SK-N-SH (cell line): Measurements from ENCODE around the gene FKBP5. TPM values are rescaled to one million over a fixed set of nuclear protein-coding genes. Genes with fewer than 3 reads are reported as not detected.

Experiments
- CTCF ChIA-PET: fragments of 300-600, 350-600 bp; formaldehyde crosslinking; extraction: SDS; loops from one replicate; lab custom pipeline; 2021; lab: Yijun Ruan, JAX
- POLR2A ChIA-PET: fragments of 350-600 bp; sonication (Branson Sonifier 250); formaldehyde crosslinking; extraction: SDS; loops from one replicate; lab custom pipeline; 2020; ENCODE audit warnings: antibody characterized with exemption, inconsistent platforms; lab: Yijun Ruan, JAX
- DNase-seq: peaks from one replicate; pipeline ENCODE4 v3.0.0; 2012
- H2AFZ ChIP-seq: fragments of 200-600 bp; sonication (generic); 2 replicates; pipeline ENCODE4 v1.8.1; 2016; ENCODE audit warnings: antibody characterized with exemption, mild to moderate bottlenecking, low read depth
- H3F3A ChIP-seq: fragments of 200-600 bp; sonication (generic); replicated peaks from 2 replicates; pipeline ENCODE3; 2016; ENCODE audit warnings: antibody characterized with exemption, mild to moderate bottlenecking; ENCODE audit not compliant: insufficient read depth
- H3K27ac ChIP-seq, 2 experiments: fragments of 200-500 bp in 1 of 2; fragments of 200-600 bp in 1 of 2; sonication (Bioruptor generic) in 1 of 2; sonication (generic), shearing (Covaris generic) in 1 of 2; 2 replicates each; pipeline versions ENCODE4 v1.5.1 to v1.6.1; 2014 to 2016; ENCODE audit warnings: low read depth in 2 of 2, inconsistent platforms in 1 of 2, low read length in 1 of 2, mild to moderate bottlenecking in 1 of 2, mixed read lengths in 1 of 2
- H3K27me3 ChIP-seq: fragments of 200-600 bp; sonication (generic), shearing (Covaris generic); 2 replicates; pipeline ENCODE4 v1.6.1; 2016; ENCODE audit warnings: mixed run types; ENCODE audit not compliant: insufficient read depth
- H3K36me3 ChIP-seq, 2 experiments: fragments of 200-500 bp in 1 of 2; fragments of 200-600 bp in 1 of 2; sonication (Bioruptor generic) in 1 of 2; sonication (generic) in 1 of 2; replicated peaks in 1 of 2; 2 replicates each; pipeline versions ENCODE3 to v1.5.1; 2014 to 2016; ENCODE audit warnings: low read length in 1 of 2, mild to moderate bottlenecking in 1 of 2; ENCODE audit not compliant: insufficient read depth in 2 of 2, control insufficient read depth in 1 of 2
- H3K4me1 ChIP-seq, 2 experiments: fragments of 200-500 bp in 1 of 2; fragments of 200-600 bp in 1 of 2; sonication (Bioruptor generic) in 1 of 2; sonication (generic), shearing (Covaris generic) in 1 of 2; 2 replicates each; pipeline versions ENCODE4 v1.5.1 to v1.6.1; 2014 to 2016; ENCODE audit warnings: low read depth in 1 of 2, low read length in 1 of 2, mixed run types in 1 of 2; ENCODE audit not compliant: insufficient read depth in 2 of 2, control insufficient read depth in 1 of 2
- H3K4me2 ChIP-seq: fragments of 200-600 bp; sonication (generic), shearing (Covaris generic); 2 replicates; pipeline ENCODE4 v1.6.1; 2017; ENCODE audit warnings: mixed run types
- H3K4me3 ChIP-seq, 2 experiments: fragments of 200-500 bp in 1 of 2; fragments of 200-600 bp in 1 of 2; sonication (Bioruptor generic) in 1 of 2; sonication (generic), shearing (Covaris generic) in 1 of 2; 2 replicates each; pipeline versions ENCODE4 v1.5.1 to v1.8.1; 2014 to 2016; ENCODE audit warnings: low read depth in 2 of 2, inconsistent platforms in 1 of 2, low read length in 1 of 2, mild to moderate bottlenecking in 1 of 2, mixed read lengths in 1 of 2, moderate library complexity in 1 of 2
- H3K79me2 ChIP-seq: fragments of 200-600 bp; sonication (generic); 2 replicates; pipeline ENCODE4 v1.8.1; 2017; ENCODE audit warnings: mild to moderate bottlenecking; ENCODE audit not compliant: insufficient read depth
- H3K9ac ChIP-seq: fragments of 200-600 bp; sonication (generic); 2 replicates; pipeline ENCODE4 v1.6.1; 2017; ENCODE audit warnings: mixed run types
- H3K9me2 ChIP-seq: fragments of 200-600 bp; sonication (generic); 2 replicates; pipeline ENCODE4 v1.6.1; 2017; ENCODE audit warnings: mixed run types
- H3K9me3 ChIP-seq: fragments of 200-600 bp; sonication (generic); 2 replicates; pipeline ENCODE4 v1.6.1; 2017; ENCODE audit warnings: mixed run types, mild to moderate bottlenecking, moderate library complexity
- H4K20me1 ChIP-seq: fragments of 200-600 bp; sonication (generic); 2 replicates; pipeline ENCODE4 v1.6.1; 2017; ENCODE audit warnings: mild to moderate bottlenecking, mixed run types; ENCODE audit not compliant: insufficient read depth
- ELF1 ChIP-seq: IDR thresholded peaks from 2 replicates; pipeline ENCODE4 v1.4.0; 2012
- FOXJ3 ChIP-seq: sonication (generic); formaldehyde crosslinking; IDR thresholded peaks from 2 replicates; pipeline ENCODE4 v1.5.1; 2020; ENCODE audit warnings: mild to moderate bottlenecking, missing genetic modification reagents
- GABPA ChIP-seq: IDR thresholded peaks from 2 replicates; pipeline ENCODE4 v1.4.0; 2012; ENCODE audit warnings: low read depth, mild to moderate bottlenecking
- GATA2 ChIP-seq: sonication (generic); formaldehyde crosslinking; IDR thresholded peaks from 2 replicates; pipeline ENCODE4 v1.5.0; 2020; ENCODE audit warnings: mild to moderate bottlenecking, missing genetic modification reagents
- JUND ChIP-seq: IDR thresholded peaks from 2 replicates; pipeline ENCODE4 v1.4.0; 2012
- MEF2A ChIP-seq: IDR thresholded peaks from 2 replicates; pipeline ENCODE4 v1.4.0; 2012; ENCODE audit warnings: low read depth, borderline replicate concordance
- NFIC ChIP-seq: IDR thresholded peaks from 2 replicates; pipeline ENCODE4 v1.4.0; 2012; ENCODE audit warnings: borderline replicate concordance
- NRF1 ChIP-seq: IDR thresholded peaks from 2 replicates; pipeline ENCODE4 v1.6.1; 2012; ENCODE audit warnings: low read depth, mild to moderate bottlenecking, low read length
- POLR2AphosphoS5 ChIP-seq: IDR thresholded peaks from 2 replicates; pipeline ENCODE4 v1.6.1; 2012; ENCODE audit warnings: low read depth, low read length
- RFX5 ChIP-seq: IDR thresholded peaks from 2 replicates; pipeline ENCODE4 v1.6.1; 2012; ENCODE audit warnings: mild to moderate bottlenecking, improper control_type of control experiment, low read length
- SIN3A ChIP-seq: IDR thresholded peaks from 2 replicates; pipeline ENCODE4 v1.6.1; 2012; ENCODE audit warnings: low read depth, mild to moderate bottlenecking, low read length, moderate library complexity, borderline replicate concordance
- SMC3 ChIP-seq: IDR thresholded peaks from 2 replicates; pipeline ENCODE4 v1.6.1; 2012; ENCODE audit warnings: low read depth, low read length, improper control_type of control experiment
- TCF12 ChIP-seq: IDR thresholded peaks from 2 replicates; pipeline ENCODE4 v1.4.0; 2012
- TEAD4 ChIP-seq: IDR thresholded peaks from 2 replicates; pipeline ENCODE4 v1.4.0; 2012; ENCODE audit warnings: mild to moderate bottlenecking, borderline replicate concordance; ENCODE audit not compliant: insufficient read depth
- YY1 ChIP-seq: IDR thresholded peaks from 2 replicates; pipeline ENCODE4 v1.4.0; 2012; ENCODE audit warnings: low read depth, mild to moderate bottlenecking
- WGBS: methylation state at CpG from one replicate; pipeline ENCODE4 v1.1.6; 2017; ENCODE audit warnings: low lambda C conversion rate; 5-methylcytosine and 5-hydroxymethylcytosine counted together
- polyA plus RNA-seq, 3 experiments: library from polyadenylated mRNA; depleted of rRNA; stranded (reverse); fragments of >200 nt; gene quantifications; 2 replicates each; pipeline ENCODE4 v1.2.3, GENCODE V29; 2012
- TF ChIP-seq, protein P1 (sequence below): IDR thresholded peaks from 2 replicates; pipeline ENCODE4 v1.4.0; 2012; ENCODE audit warnings: low read depth, borderline replicate concordance
- TF ChIP-seq, protein P2 (sequence below): IDR thresholded peaks from 2 replicates; pipeline ENCODE4; 2012
- TF ChIP-seq, protein P3 (sequence below): fragments of 150-350 bp; IDR thresholded peaks from 2 replicates; pipeline ENCODE4 v1.6.1; 2017; ENCODE audit warnings: antibody characterized with exemption, low read length, low read depth, borderline replicate concordance
- TF ChIP-seq, protein P4 (sequence below): fragments of 150-350 bp; IDR thresholded peaks from 2 replicates; pipeline ENCODE4 v1.6.1; 2016; ENCODE audit warnings: mild to moderate bottlenecking, low read depth, low read length

Gene FKBP5
- polyA plus RNA-seq, 1 of the 3 experiments (the other 2 are of a cell fraction) = 5.1 TPM

DNA sequence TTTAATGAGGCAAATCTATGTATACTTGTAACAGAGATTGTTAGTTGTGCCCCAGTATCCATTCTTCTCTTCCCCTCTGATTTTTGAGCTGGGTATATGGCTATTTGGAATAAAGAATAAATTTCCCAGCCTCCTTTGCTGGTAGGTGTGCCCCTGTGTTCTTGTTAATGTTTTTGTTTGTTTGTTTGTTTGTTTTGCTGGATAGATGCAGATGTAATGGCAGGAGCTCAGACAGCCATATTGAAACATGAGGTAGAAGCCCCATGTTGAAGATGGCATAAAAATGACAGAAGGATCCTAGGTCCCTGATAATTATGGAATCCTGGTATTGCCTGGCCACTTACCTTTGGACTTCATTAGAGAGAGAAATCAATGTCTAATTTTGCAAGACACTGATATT is 19.9 kb upstream of the FKBP5 start:
- POLR2A ChIA-PET = no interaction called here
- CTCF ChIA-PET = interaction anchor here (1.0 kb wide), 1 partner anchor 27 kb away, joined by 3 read pairs; no protein-coding TSS in a partner anchor
- H3K9me2 ChIP-seq = no peaks in the 10 kb centered on the region
- no peak for TF ChIP-seq NRF1
- no peak for TF ChIP-seq SIN3A
- no peak for TF ChIP-seq JUND
- no peak for TF ChIP-seq MEF2A
- no peak for TF ChIP-seq ELF1
- no peak for TF ChIP-seq FOXJ3 (CRISPR knock-in tag)
- TF ChIP-seq, protein P1, sequence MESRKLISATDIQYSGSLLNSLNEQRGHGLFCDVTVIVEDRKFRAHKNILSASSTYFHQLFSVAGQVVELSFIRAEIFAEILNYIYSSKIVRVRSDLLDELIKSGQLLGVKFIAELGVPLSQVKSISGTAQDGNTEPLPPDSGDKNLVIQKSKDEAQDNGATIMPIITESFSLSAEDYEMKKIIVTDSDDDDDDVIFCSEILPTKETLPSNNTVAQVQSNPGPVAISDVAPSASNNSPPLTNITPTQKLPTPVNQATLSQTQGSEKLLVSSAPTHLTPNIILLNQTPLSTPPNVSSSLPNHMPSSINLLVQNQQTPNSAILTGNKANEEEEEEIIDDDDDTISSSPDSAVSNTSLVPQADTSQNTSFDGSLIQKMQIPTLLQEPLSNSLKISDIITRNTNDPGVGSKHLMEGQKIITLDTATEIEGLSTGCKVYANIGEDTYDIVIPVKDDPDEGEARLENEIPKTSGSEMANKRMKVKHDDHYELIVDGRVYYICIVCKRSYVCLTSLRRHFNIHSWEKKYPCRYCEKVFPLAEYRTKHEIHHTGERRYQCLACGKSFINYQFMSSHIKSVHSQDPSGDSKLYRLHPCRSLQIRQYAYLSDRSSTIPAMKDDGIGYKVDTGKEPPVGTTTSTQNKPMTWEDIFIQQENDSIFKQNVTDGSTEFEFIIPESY = no peak
- no peak for TF ChIP-seq POLR2AphosphoS5
- no peak for TF ChIP-seq GATA2 (CRISPR knock-in tag)
- TF ChIP-seq TCF12 = no peak
- TF ChIP-seq SMC3 = no peak
- H3F3A ChIP-seq = no peaks in the 10 kb centered on the region
- no peaks in the 10 kb centered on the region for H3K79me2 ChIP-seq
- no peak overlapping the region for H3K4me3 ChIP-seq
- H3K36me3 ChIP-seq = no peaks in the 10 kb centered on the region
- H2AFZ ChIP-seq = no peak overlapping the region
- no peaks in the 10 kb centered on the region for H4K20me1 ChIP-seq
- DNase-seq = no peak
- no peaks in the 10 kb centered on the region for H3K27me3 ChIP-seq
- no peak overlapping the region for H3K9ac ChIP-seq
- no peak overlapping the region for H3K4me2 ChIP-seq
- no peak overlapping the region for H3K27ac ChIP-seq
- no peaks in the 10 kb centered on the region for H3K9me3 ChIP-seq
- no peaks in the 10 kb centered on the region for H3K4me1 ChIP-seq

DNA sequence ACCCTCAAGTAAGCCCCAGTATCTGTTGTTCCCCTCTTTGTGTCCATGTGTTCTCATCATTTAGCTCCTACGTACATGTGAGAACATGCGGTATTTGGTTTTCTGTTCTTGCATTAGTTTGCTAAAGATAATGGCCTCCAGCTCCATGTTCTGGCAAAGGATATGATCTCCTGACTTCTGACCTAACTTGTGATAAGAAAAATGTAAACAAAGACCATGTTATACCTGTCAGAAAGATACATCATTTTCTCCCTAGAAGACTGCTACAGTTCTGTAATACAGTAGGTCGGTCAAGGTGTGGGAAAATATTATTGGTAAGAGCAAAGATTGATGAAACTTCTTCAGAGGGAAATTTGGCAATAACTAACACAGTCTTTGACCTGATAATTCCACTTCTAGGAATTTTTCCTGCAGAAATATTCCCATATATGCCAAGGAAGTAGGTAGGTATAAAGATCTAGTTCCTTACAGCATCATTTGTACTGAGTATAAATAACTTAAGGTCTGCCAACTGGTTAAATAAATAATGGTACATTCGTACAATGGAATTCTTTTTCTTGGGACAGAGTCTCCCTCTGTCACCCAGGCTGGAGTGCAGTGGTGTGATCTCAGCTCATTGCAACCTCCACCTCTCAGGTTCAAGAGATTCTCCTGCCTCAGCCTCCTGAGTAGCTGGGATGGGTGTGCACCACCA is 19.1 kb upstream of the FKBP5 start:
- no peaks in the 10 kb centered on the region for H3K79me2 ChIP-seq
- no peaks in the 10 kb centered on the region for H3K9me3 ChIP-seq
- ChIA-PET POLR2A (no interaction called here), CTCF (interaction anchor here (1.0 kb wide), 1 partner anchor 28 kb away, joined by 3 read pairs; no protein-coding TSS in a partner anchor)
- no peaks in the 10 kb centered on the region for H4K20me1 ChIP-seq
- no peak overlapping the region for H3K27ac ChIP-seq
- no peaks in the 10 kb centered on the region for H3K9me2 ChIP-seq
- H3F3A ChIP-seq = no peaks in the 10 kb centered on the region
- H2AFZ ChIP-seq = no peak overlapping the region
- H3K4me2 ChIP-seq = no peak overlapping the region
- no peak overlapping the region for H3K4me3 ChIP-seq
- WGBS = 81% methylated on average over 4 of the region's 4 CpGs
- no peaks in the 10 kb centered on the region for H3K27me3 ChIP-seq
- H3K4me1 ChIP-seq = no peaks in the 10 kb centered on the region
- no peak overlapping the region for H3K9ac ChIP-seq
- DNase-seq = no peak
- H3K36me3 ChIP-seq = no peaks in the 10 kb centered on the region
- TF ChIP-seq, protein P2, sequence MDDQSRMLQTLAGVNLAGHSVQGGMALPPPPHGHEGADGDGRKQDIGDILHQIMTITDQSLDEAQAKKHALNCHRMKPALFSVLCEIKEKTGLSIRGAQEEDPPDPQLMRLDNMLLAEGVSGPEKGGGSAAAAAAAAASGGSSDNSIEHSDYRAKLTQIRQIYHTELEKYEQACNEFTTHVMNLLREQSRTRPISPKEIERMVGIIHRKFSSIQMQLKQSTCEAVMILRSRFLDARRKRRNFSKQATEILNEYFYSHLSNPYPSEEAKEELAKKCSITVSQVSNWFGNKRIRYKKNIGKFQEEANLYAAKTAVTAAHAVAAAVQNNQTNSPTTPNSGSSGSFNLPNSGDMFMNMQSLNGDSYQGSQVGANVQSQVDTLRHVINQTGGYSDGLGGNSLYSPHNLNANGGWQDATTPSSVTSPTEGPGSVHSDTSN = no peak
- TF ChIP-seq YY1 = no peak
- no peak for TF ChIP-seq JUND
- TF ChIP-seq, protein P3, sequence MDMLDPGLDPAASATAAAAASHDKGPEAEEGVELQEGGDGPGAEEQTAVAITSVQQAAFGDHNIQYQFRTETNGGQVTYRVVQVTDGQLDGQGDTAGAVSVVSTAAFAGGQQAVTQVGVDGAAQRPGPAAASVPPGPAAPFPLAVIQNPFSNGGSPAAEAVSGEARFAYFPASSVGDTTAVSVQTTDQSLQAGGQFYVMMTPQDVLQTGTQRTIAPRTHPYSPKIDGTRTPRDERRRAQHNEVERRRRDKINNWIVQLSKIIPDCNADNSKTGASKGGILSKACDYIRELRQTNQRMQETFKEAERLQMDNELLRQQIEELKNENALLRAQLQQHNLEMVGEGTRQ = no peak
- TF ChIP-seq NFIC = no peak
- TF ChIP-seq TEAD4 = no peak
- TF ChIP-seq, protein P4, sequence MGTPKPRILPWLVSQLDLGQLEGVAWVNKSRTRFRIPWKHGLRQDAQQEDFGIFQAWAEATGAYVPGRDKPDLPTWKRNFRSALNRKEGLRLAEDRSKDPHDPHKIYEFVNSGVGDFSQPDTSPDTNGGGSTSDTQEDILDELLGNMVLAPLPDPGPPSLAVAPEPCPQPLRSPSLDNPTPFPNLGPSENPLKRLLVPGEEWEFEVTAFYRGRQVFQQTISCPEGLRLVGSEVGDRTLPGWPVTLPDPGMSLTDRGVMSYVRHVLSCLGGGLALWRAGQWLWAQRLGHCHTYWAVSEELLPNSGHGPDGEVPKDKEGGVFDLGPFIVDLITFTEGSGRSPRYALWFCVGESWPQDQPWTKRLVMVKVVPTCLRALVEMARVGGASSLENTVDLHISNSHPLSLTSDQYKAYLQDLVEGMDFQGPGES = no peak
- no peak for TF ChIP-seq GABPA
- TF ChIP-seq, protein P1 = no peak
- TF ChIP-seq RFX5 = no peak
- TF ChIP-seq FOXJ3 (CRISPR knock-in tag) = no peak
- TF ChIP-seq POLR2AphosphoS5 = no peak
